ENCODE measurements around the gene SOD2. TPM values are rescaled to one million over a fixed set of nuclear protein-coding genes. Genes with fewer than 3 reads are reported as not detected.
A peak's percentile ranks its signal among the peaks of the same experiment; 100 is the strongest.
"Not testable (repeated sequence)": the region's sequence is repeated elsewhere in the genome, so short reads cannot be mapped to it uniquely, and the experiment has no call there.

Gene SOD2
- total RNA-seq, 1 donor from 2014 or later, result 891 TPM

- no peak for DNase-seq
These were observed 22.6 kb upstream of the SOD2 start for GRCh38 chr6:159715605-159716004.

GRCh38 chr6:159715166-159715565 lies 22.1 kb upstream of the SOD2 start:
- DNase-seq, result no peak

- DNase-seq, result no peak
These were observed 21.4 kb upstream of the SOD2 start for GRCh38 chr6:159714404-159714803.

- DNase-seq, result no peak
These were observed 20.9 kb upstream of the SOD2 start for GRCh38 chr6:159713984-159714383.

- not testable (repeated sequence) for DNase-seq
These were observed 19.3 kb upstream of the SOD2 start for GRCh38 chr6:159712389-159712788.

GRCh38 chr6:159710603-159711002 lies 17.6 kb upstream of the SOD2 start:
- DNase-seq, result not testable (repeated sequence)

- DNase-seq, result peak; percentile 62
These were observed 8.5 kb upstream of the SOD2 start for GRCh38 chr6:159701413-159701999.

GRCh38 chr6:159700970-159701369 lies 7.9 kb upstream of the SOD2 start:
- DNase-seq, result peak; percentile 66

- DNase-seq, result no peak
These were observed 2.9 kb upstream of the SOD2 start for GRCh38 chr6:159695984-159696383.

- peak; percentile 93 for DNase-seq
These were observed 979 bp upstream of the SOD2 start for GRCh38 chr6:159693894-159694545.

- DNase-seq, result peak; percentile 64
These were observed 526 bp downstream of the SOD2 start for GRCh38 chr6:159692303-159693127.

- DNase-seq, result no peak
These were observed 1.1 kb downstream of the SOD2 start for GRCh38 chr6:159691963-159692287.

GRCh38 chr6:159691133-159691962 lies 1.7 kb downstream of the SOD2 start:
- peak; percentile 91 for DNase-seq

- not testable (repeated sequence) for DNase-seq
These were observed 2.9 kb downstream of the SOD2 start for GRCh38 chr6:159690135-159690534.

GRCh38 chr6:159689001-159689400 lies 4.0 kb downstream of the SOD2 start:
- no peak for DNase-seq

GRCh38 chr6:159688266-159688905 lies 4.7 kb downstream of the SOD2 start:
- DNase-seq, result no peak

- no peak for DNase-seq
These were observed 5.7 kb downstream of the SOD2 start for GRCh38 chr6:159687341-159687740.

GRCh38 chr6:159686703-159687102 lies 6.3 kb downstream of the SOD2 start:
- DNase-seq, result no peak

GRCh38 chr6:159686040-159686439 lies 7.0 kb downstream of the SOD2 start:
- DNase-seq, result no peak

- no peak for DNase-seq
These were observed 9.1 kb downstream of the SOD2 start for GRCh38 chr6:159684013-159684304.

GRCh38 chr6:159682810-159683209 lies 10.2 kb downstream of the SOD2 start:
- DNase-seq, result no peak

- no peak for DNase-seq
These were observed 10.7 kb downstream of the SOD2 start for GRCh38 chr6:159682295-159682694.

Data from dermis blood vessel endothelial cell (primary cell).